HepG2 (cell line): ENCODE measurements around the gene PSENEN. TPM values are rescaled to one million over a fixed set of nuclear protein-coding genes. Genes with fewer than 3 reads are reported as not detected.

Experiments used
- BCL3 ChIP-seq: sonication (generic); formaldehyde crosslinking; IDR thresholded peaks from 2 replicates; pipeline ENCODE4 v1.5.1; 2020; ENCODE audit warnings: mild to moderate bottlenecking, missing genetic modification reagents, moderate library complexity
- ELF3 ChIP-seq: IDR thresholded peaks from 2 replicates; pipeline ENCODE4 v1.6.1; 2016; ENCODE audit warnings: missing genetic modification reagents, missing compliant biosample characterization
- ESRRA ChIP-seq: sonication (generic); formaldehyde crosslinking; IDR thresholded peaks from 2 replicates; pipeline ENCODE4 v1.5.1; 2020; ENCODE audit warnings: mild to moderate bottlenecking, low read depth, missing genetic modification reagents
- HNF1A ChIP-seq, 2 experiments: sonication (generic) in 1 of 2; formaldehyde crosslinking in 1 of 2; IDR thresholded peaks; 2 replicates each; pipeline versions ENCODE4 v1.4.0 to v1.6.1; 2016 to 2020; ENCODE audit warnings: borderline replicate concordance in 1 of 2, low read depth in 1 of 2, mild to moderate bottlenecking in 1 of 2, missing genetic modification reagents in 1 of 2
- JUND ChIP-seq: sonication (generic); formaldehyde crosslinking; IDR thresholded peaks from 2 replicates; pipeline ENCODE4 v1.8.0; 2022; ENCODE audit warnings: mild to moderate bottlenecking, missing genetic modification reagents
- NFIB ChIP-seq: sonication (generic); formaldehyde crosslinking; IDR thresholded peaks from 2 replicates; pipeline ENCODE4 v1.9.0; 2021; ENCODE audit warnings: missing genetic modification reagents, mild to moderate bottlenecking, borderline replicate concordance
- NR2F1 ChIP-seq, 2 experiments: fragments of 450-650 bp in 1 of 2; formaldehyde crosslinking in 1 of 2; IDR thresholded peaks; 2 replicates each; pipeline versions ENCODE4 v1.5.0 to v1.6.1; 2016 to 2020; ENCODE audit warnings: mild to moderate bottlenecking in 1 of 2, missing compliant biosample characterization in 1 of 2, missing genetic modification reagents in 1 of 2, moderate library complexity in 1 of 2
- POLR2AphosphoS2 ChIP-seq: IDR thresholded peaks from 2 replicates; pipeline ENCODE4 v1.6.1; 2011; ENCODE audit warnings: low read depth, low read length, improper control_type of control experiment
- PPARG ChIP-seq: conservative IDR thresholded peaks from 2 replicates; pipeline ENCODE4 v1.6.1; 2016; ENCODE audit warnings: missing biosample characterization, missing genetic modification reagents
- RAD21 ChIP-seq: fragments of 450-650 bp; formaldehyde crosslinking; IDR thresholded peaks from 2 replicates; pipeline ENCODE4 v1.5.0; 2020; ENCODE audit warnings: mild to moderate bottlenecking
- RXRB ChIP-seq: IDR thresholded peaks from 2 replicates; pipeline ENCODE4 v1.6.1; 2016; ENCODE audit warnings: borderline replicate concordance, missing genetic modification reagents, missing compliant biosample characterization
- SP140L ChIP-seq: sonication (generic); formaldehyde crosslinking; IDR thresholded peaks from 2 replicates; pipeline ENCODE4 v1.4.0; 2020; ENCODE audit warnings: missing genetic modification reagents, borderline replicate concordance
- ZFP36L2 ChIP-seq: sonication (generic); formaldehyde crosslinking; IDR thresholded peaks from 2 replicates; pipeline ENCODE4 v1.4.0; 2020; ENCODE audit warnings: missing genetic modification reagents
- ZNF383 ChIP-seq: sonication (generic); formaldehyde crosslinking; IDR thresholded peaks from 2 replicates; pipeline ENCODE4 v1.4.0; 2020; ENCODE audit warnings: missing genetic modification reagents, mild to moderate bottlenecking, borderline replicate concordance
- ZNF709 ChIP-seq: sonication (generic); formaldehyde crosslinking; IDR thresholded peaks from 2 replicates; pipeline ENCODE4 v1.5.0; 2020; ENCODE audit warnings: mild to moderate bottlenecking, missing genetic modification reagents
- ZNF770 ChIP-seq: sonication (generic); formaldehyde crosslinking; IDR thresholded peaks from 2 replicates; pipeline ENCODE4 v1.5.0; 2020; ENCODE audit warnings: mild to moderate bottlenecking, missing genetic modification reagents
- polyA plus RNA-seq, 8 experiments: library from polyadenylated mRNA; depleted of rRNA in 3 of 8; stranded (reverse) in 7 of 8; unstranded in 1 of 8; fragments of >200 nt; fragmentation: Illumina TruSeq in 4 of 8; extraction: Trizol in 4 of 8; gene quantifications; 2 replicates each; pipeline versions ENCODE4 v1.2.1 to v1.2.3, GENCODE V29; 2011 to 2016; ENCODE audit warnings: low read depth in 4 of 8, missing spikeins in 1 of 8, mixed read lengths in 1 of 8; ENCODE audit not compliant: insufficient read depth in 1 of 8
- total RNA-seq, 5 experiments: library from RNA; depleted of rRNA; stranded (reverse); fragments of >200 nt; fragmentation: Illumina TruSeq; extraction: Trizol; gene quantifications; 2 replicates each; pipeline ENCODE4 v1.2.3, GENCODE V29; 2016; ENCODE audit warnings: low read depth in 1 of 5
- TF ChIP-seq, protein P1 (sequence below): IDR thresholded peaks from 2 replicates; pipeline ENCODE4 v1.4.0; 2020; ENCODE audit warnings: mild to moderate bottlenecking, missing genetic modification reagents

PSENEN gene
- total and polyA plus RNA-seq, 2 of the 13 experiments (the other 11 are each of a cell fraction or from before 2014, with no cell fraction given) = 16.9 to 34.2 TPM

- TF ChIP-seq, protein P1, sequence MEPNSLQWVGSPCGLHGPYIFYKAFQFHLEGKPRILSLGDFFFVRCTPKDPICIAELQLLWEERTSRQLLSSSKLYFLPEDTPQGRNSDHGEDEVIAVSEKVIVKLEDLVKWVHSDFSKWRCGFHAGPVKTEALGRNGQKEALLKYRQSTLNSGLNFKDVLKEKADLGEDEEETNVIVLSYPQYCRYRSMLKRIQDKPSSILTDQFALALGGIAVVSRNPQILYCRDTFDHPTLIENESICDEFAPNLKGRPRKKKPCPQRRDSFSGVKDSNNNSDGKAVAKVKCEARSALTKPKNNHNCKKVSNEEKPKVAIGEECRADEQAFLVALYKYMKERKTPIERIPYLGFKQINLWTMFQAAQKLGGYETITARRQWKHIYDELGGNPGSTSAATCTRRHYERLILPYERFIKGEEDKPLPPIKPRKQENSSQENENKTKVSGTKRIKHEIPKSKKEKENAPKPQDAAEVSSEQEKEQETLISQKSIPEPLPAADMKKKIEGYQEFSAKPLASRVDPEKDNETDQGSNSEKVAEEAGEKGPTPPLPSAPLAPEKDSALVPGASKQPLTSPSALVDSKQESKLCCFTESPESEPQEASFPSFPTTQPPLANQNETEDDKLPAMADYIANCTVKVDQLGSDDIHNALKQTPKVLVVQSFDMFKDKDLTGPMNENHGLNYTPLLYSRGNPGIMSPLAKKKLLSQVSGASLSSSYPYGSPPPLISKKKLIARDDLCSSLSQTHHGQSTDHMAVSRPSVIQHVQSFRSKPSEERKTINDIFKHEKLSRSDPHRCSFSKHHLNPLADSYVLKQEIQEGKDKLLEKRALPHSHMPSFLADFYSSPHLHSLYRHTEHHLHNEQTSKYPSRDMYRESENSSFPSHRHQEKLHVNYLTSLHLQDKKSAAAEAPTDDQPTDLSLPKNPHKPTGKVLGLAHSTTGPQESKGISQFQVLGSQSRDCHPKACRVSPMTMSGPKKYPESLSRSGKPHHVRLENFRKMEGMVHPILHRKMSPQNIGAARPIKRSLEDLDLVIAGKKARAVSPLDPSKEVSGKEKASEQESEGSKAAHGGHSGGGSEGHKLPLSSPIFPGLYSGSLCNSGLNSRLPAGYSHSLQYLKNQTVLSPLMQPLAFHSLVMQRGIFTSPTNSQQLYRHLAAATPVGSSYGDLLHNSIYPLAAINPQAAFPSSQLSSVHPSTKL (CRISPR knock-in tag) = peak; percentile 48
- no peak for TF ChIP-seq HNF1A (IDR thresholded peaks at IDR 0.05; ENCODE audit: low read depth)
- peak; percentile 56; the same call in 1 of the 2 replicates for TF ChIP-seq HNF1A (CRISPR knock-in tag; IDR thresholded peaks at IDR 0.05; ENCODE audit: borderline replicate concordance)
- TF ChIP-seq BCL3 (CRISPR knock-in tag) = no peak
- TF ChIP-seq JUND (CRISPR knock-in tag) = no peak
- TF ChIP-seq ZNF709 = no peak
- TF ChIP-seq ZNF383 = no peak
- no peak for TF ChIP-seq SP140L (CRISPR knock-in tag)
- TF ChIP-seq ZFP36L2 (CRISPR knock-in tag) = no peak
- TF ChIP-seq RAD21 (CRISPR knock-in tag) = no peak
- peak; percentile 45; the same call in 1 of the 2 replicates for TF ChIP-seq RXRB (CRISPR knock-in tag)
- TF ChIP-seq POLR2AphosphoS2 = no peak
- no peak for TF ChIP-seq ELF3 (CRISPR knock-in tag)
- TF ChIP-seq PPARG (CRISPR knock-in tag) = 0 out of 2 replicates have a peak, but pooled peaks have one; percentile 13
- TF ChIP-seq NR2F1 (CRISPR knock-in tag; IDR thresholded peaks at IDR 0.05) = no peak
- peak; percentile 55 for TF ChIP-seq ZNF770 (CRISPR knock-in tag)
- 0 out of 2 replicates have a peak, but pooled peaks have one; percentile 49 for TF ChIP-seq ESRRA (CRISPR knock-in tag)
- no peak for TF ChIP-seq NFIB (CRISPR knock-in tag)
Measured at GRCh38 chr19:35767288-35768081, 22.0 kb downstream of the PSENEN start (continued).
